Superior temporal gyrus (tissue), 1 donor: ENCODE measurements around the gene COA8.

Experiments used
- DNase-seq: peaks from one replicate; pipeline ENCODE4 v3.0.0-alpha.2; 2016; ENCODE audit errors: extremely low spot score

The COA8 gene

GRCh38 chr14:103548463-103549351 lies 14.1 kb upstream of the COA8 start:
- DNase-seq, result peak; percentile 65

GRCh38 chr14:103549361-103550311 lies 13.1 kb upstream of the COA8 start:
- DNase-seq, result peak; percentile 86

- DNase-seq, result no peak
Measured at GRCh38 chr14:103550451-103551337, 12.1 kb upstream of the COA8 start.

- DNase-seq, result peak; percentile 37
Measured at GRCh38 chr14:103551338-103551762, 11.4 kb upstream of the COA8 start.

- peak; percentile 10 for DNase-seq
Measured at GRCh38 chr14:103552011-103552845, 10.5 kb upstream of the COA8 start.

GRCh38 chr14:103552846-103553210 lies 9.9 kb upstream of the COA8 start:
- DNase-seq, result no peak

GRCh38 chr14:103555559-103556337 lies 7.0 kb upstream of the COA8 start:
- DNase-seq, result no peak

GRCh38 chr14:103556946-103557758 lies 5.6 kb upstream of the COA8 start:
- peak; percentile 53 for DNase-seq

GRCh38 chr14:103558071-103558882 lies 4.5 kb upstream of the COA8 start:
- DNase-seq, result peak; percentile 10

- no peak for DNase-seq
Measured at GRCh38 chr14:103559766-103560165, 3.0 kb upstream of the COA8 start.

- no peak for DNase-seq
Measured at GRCh38 chr14:103560691-103561090, 2.1 kb upstream of the COA8 start.

- DNase-seq, result no peak
Measured at GRCh38 chr14:103561381-103562178, 1.2 kb upstream of the COA8 start.

GRCh38 chr14:103562179-103562428 lies 656 bp upstream of the COA8 start:
- no peak for DNase-seq

- DNase-seq, result no peak
Measured at GRCh38 chr14:103563226-103563620, 463 bp downstream of the COA8 start.

- DNase-seq, result no peak
Measured at GRCh38 chr14:103563844-103564505, 1.2 kb downstream of the COA8 start.

- no peak for DNase-seq
Measured at GRCh38 chr14:103568952-103569351, 6.2 kb downstream of the COA8 start.

- no peak for DNase-seq
Measured at GRCh38 chr14:103569408-103569807, 6.6 kb downstream of the COA8 start.
